Breast epithelium (tissue), 4 donors: ENCODE data around the gene TOPBP1. TPM values are rescaled to one million over a fixed set of nuclear protein-coding genes. Genes with fewer than 3 reads are reported as not detected.

Experiments used
- DNase-seq, 2 donors: peaks; one replicate each; pipeline ENCODE4 v3.0.0-alpha.2; 2019; ENCODE audit warnings: low spot score in 2 of 2
- H3K27ac ChIP-seq, 2 donors: fragments of 200-600 bp; sonication (generic) in 1 of 2; one replicate each; pipeline ENCODE4 v1.5.1; 2016 to 2019; ENCODE audit warnings: mild to moderate bottlenecking in 1 of 2
- H3K27me3 ChIP-seq, 2 donors: fragments of 200-600 bp; sonication (generic) in 1 of 2; one replicate each; pipeline versions ENCODE4 v1.5.1 to v1.6.0; 2017 to 2019; ENCODE audit warnings: control low read depth in 1 of 2, mild to moderate bottlenecking in 1 of 2
- H3K36me3 ChIP-seq: fragments of 200-600 bp; one replicate; pipeline ENCODE4 v1.5.1; 2019
- H3K4me1 ChIP-seq, 2 donors: fragments of 200-600 bp; sonication (generic); one replicate each; pipeline ENCODE4 v1.5.1; 2016 to 2019; ENCODE audit warnings: control low read depth in 1 of 2
- H3K4me3 ChIP-seq, 3 donors: fragments of 200-600 bp; sonication (generic); 1 replicate in 2 of 3; 2 replicates in 1 of 3; pipeline ENCODE4 v1.5.1; 2016 to 2019; ENCODE audit warnings: mild to moderate bottlenecking in 3 of 3, moderate library complexity in 2 of 3
- H3K9me3 ChIP-seq, 2 donors: fragments of 200-600 bp; sonication (generic) in 1 of 2; one replicate each; pipeline ENCODE4 v1.5.1; 2016 to 2019; ENCODE audit warnings: control low read depth in 1 of 2
- CTCF ChIP-seq, 3 donors: fragments of 450-650 bp; IDR thresholded peaks; one replicate each; pipeline ENCODE4 v1.5.1; 2016 to 2017; ENCODE audit warnings: antibody characterized with exemption in 3 of 3, mild to moderate bottlenecking in 3 of 3, moderate library complexity in 3 of 3
- POLR2A ChIP-seq: fragments of 450-650 bp; IDR thresholded peaks from one replicate; pipeline ENCODE4 v1.6.1; 2016; ENCODE audit warnings: antibody characterized with exemption, mild to moderate bottlenecking, moderate library complexity
- POLR2AphosphoS5 ChIP-seq, 3 donors: sonication (generic); formaldehyde crosslinking; IDR thresholded peaks; one replicate each; pipeline ENCODE4 v1.6.1; 2017; ENCODE audit warnings: antibody characterized with exemption in 3 of 3
- intact Hi-C: fragments of 100-400 bp; cut with DNase I; formaldehyde crosslinking; loops from one replicate; pipeline ENCODE4 v1.15.1; 2023; ENCODE audit warnings: low total_unique reads
- total RNA-seq, 3 donors: library from RNA; depleted of rRNA; stranded (reverse); fragments of >200 nt; gene quantifications; one replicate each; pipeline ENCODE4 v1.1.0, GENCODE V29; 2016

The TOPBP1 gene
- total RNA-seq, 3 donors from 2014 or later = 33.4 to 58.1 (median 38.7) TPM

- Histone ChIP-seq H3K4me3 (peak within 1 kb of the TSS; percentile 56 to 91 (median 84)), H3K9me3 (no peaks in the 10 kb centered on the region), H3K27me3 (no peaks in the 10 kb centered on the region), H3K4me1 (peaks cover 0 to 16% of the 10 kb centered on the region in 2 donors), H3K27ac (peak within 1 kb of the TSS; percentile 97 to 99), H3K36me3 (no peaks in the 10 kb centered on the region)
- TF ChIP-seq CTCF (IDR thresholded peaks at IDR 0.05) = no peak
- peak; percentile 23 to 89 (median 80) for TF ChIP-seq POLR2AphosphoS5 (IDR thresholded peaks at IDR 0.05)
- peak; percentile 50 for TF ChIP-seq POLR2A
- intact Hi-C loops = no loop called here
- DNase-seq = no peak
Observed at GRCh38 chr3:133573629-133574194, 88.0 kb downstream of the TOPBP1 start, which contains the start of gene CDV3. CDV3 (plus strand) TSS chr3:133573686; CDS start chr3:133574045, 359 bp downstream.

- no peaks in the 10 kb centered on the region for H3K9me3 ChIP-seq
- no peaks in the 10 kb centered on the region for H3K27me3 ChIP-seq
- intact Hi-C loops = no loop called here
- peaks cover 0 to 16% of the 10 kb centered on the region in 2 donors for H3K4me1 ChIP-seq
- TF ChIP-seq CTCF (IDR thresholded peaks at IDR 0.05) (peak; percentile 19 to 41 (median 33)), POLR2AphosphoS5 (IDR thresholded peaks at IDR 0.05) (peak; percentile 57 to 81 (median 67)), POLR2A (peak; percentile 28)
- H3K36me3 ChIP-seq = no peaks in the 10 kb centered on the region
- peak; percentile 100 for DNase-seq
- H3K27ac ChIP-seq = peak overlapping the region; percentile 97 to 99
- H3K4me3 ChIP-seq = peak overlapping the region; percentile 56 to 91 (median 84)
Observed at GRCh38 chr3:133573054-133573628, 88.6 kb downstream of the TOPBP1 start.

DNA sequence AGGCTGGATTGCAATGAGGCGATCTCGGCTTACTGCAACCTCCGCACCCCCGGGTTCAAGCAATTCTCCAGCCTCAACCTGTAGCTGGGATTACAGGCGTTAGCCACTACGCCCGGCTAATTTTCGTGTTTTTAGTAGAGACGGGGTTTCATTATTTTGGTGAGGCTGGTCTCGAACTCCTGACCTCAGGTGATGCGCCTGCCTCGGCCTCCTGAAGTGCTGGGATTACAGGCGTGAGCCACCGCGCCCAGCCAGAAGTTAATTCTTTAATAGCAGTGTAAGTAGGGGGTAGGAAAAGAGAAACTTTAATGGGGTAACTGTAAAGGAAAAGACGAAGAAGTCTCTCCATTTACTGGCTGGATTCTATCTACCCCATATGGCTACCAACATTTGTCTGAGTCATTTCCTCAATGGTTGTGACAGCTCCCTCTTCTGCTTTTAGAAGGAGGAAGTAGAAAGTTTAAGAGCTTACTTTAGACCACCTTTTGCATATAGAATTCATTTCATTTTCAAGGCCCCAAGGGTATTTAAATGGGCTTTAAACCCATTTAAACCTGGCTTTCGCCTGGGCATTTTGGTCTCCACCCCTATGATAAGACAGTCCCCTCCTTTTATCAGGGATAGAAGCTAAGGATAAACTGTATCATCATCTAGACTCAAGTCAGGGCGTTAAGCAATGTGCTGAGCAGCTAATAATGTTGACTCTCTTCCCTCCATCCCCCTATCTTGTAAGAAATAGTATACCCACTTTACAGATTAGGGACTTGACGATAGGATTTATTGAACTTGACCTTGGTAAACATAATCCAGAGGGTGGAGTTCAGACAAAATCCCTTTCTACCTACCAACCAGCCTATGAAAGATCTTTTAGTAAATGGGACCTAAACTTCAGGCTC, 89.3 kb downstream of the TOPBP1 start:
- H3K36me3 ChIP-seq = no peaks in the 10 kb centered on the region
- peaks cover 0 to 16% of the 10 kb centered on the region in 2 donors for H3K4me1 ChIP-seq
- H3K27me3 ChIP-seq = no peaks in the 10 kb centered on the region

DNA sequence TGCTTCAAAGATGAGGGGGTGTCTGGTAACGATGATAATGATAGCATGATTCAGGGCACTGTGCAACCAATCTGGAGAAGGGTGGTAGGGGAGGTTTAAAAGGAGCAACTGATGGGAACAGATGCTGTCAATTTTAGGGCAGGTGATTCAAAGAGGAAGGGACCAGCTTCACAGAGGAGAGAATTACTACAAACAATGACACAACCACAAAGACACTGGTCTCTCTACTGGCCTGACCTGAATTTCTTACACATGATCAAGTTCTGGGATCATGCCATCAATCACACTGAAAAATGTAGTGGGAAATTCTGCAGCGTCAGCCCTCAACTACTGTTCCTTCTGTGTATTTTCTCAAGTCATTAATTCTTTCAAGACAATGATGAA, 90.8 kb downstream of the TOPBP1 start:
- no peaks in the 10 kb centered on the region for H3K9me3 ChIP-seq
- no peaks in the 10 kb centered on the region for H3K36me3 ChIP-seq
- intact Hi-C loops = no loop called here
- TF ChIP-seq POLR2A (no peak), CTCF (IDR thresholded peaks at IDR 0.05) (no peak), POLR2AphosphoS5 (IDR thresholded peaks at IDR 0.05) (no peak)
- no peak for DNase-seq
- H3K4me3 ChIP-seq = no peak overlapping the region
- H3K27ac ChIP-seq = peak overlapping the region; percentile 17 to 97
- peaks cover 0 to 10% of the 10 kb centered on the region in 2 donors for H3K4me1 ChIP-seq
- no peaks in the 10 kb centered on the region for H3K27me3 ChIP-seq

More for the DNA sequence above, 89.3 kb downstream of the TOPBP1 start:
- H3K4me3 ChIP-seq = peak overlapping the region; percentile 27 to 84 (median 59)
- TF ChIP-seq POLR2AphosphoS5 (IDR thresholded peaks at IDR 0.05) = no peak
- TF ChIP-seq POLR2A = no peak
- TF ChIP-seq CTCF (IDR thresholded peaks at IDR 0.05) = no peak
- H3K27ac ChIP-seq = peak overlapping the region; percentile 97 to 99
- no peaks in the 10 kb centered on the region for H3K9me3 ChIP-seq
- intact Hi-C loops = no loop called here
- no peak for DNase-seq
